ENCODE measurements around the gene NLRP6.
"Not testable (repeated sequence)": the region's sequence is repeated elsewhere in the genome, so short reads cannot be mapped to it uniquely, and the experiment has no call there.

Gene NLRP6

DNA sequence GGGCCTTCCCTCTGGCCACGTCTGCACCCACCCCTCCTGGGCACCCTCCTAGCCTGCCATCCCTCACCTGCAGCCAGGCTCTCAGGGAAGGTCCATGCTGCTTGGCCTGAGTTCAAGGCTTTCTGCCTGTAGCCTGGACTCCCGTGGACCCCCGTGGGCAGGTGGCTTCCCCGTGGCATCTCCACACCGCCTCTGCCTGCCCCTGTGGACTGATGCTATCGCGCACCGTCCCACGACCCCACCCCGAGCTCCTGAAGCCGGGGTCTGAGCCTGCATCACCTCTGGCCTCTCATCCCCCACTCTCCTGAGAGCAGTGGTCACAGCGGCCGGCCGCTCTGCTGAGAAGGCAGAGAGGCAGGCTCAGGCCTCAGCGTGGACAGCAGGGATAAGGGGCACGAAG is 16.6 kb downstream of the NLRP6 start:
- no peak for DNase-seq

DNA sequence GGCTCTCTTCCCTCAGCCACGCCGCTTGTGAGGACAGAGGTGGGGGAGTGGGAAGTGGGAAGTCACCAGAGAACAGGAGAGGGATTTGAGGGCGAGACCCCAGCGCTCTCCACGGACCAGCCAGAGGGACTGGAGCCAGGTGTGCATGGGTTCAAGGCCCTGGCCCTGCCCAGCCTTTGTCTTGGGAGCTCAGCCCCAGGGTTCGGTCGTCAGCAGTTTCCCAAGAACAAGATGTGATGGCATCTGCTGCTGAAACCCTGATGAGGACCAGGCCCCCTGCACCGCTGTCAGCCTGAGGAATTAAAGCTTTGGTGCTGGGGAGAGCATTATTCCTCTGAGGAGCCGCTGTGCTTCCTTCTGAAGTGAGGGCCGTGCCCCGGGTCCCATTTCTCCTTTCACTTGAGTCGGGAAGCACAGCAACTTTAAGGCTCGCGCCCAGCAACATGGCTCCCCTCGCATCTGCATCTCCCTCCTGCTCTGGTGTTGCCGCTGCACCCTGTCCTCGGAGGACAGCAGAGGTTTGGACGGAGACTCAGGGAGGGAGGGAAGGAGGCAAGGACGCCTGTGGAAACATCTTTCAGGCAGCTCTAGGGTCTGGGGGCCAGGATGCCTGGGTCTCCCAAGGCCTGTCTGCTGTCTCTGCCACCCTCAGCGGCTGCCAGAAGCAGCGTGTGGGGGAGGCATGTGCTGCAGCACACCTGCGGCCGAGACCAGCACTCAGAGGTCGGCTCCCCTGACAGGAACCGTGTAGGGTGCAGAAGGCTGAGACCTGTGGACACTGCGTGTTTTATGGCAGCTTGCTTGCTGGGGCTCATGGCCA is 17.4 kb downstream of the NLRP6 start:
- no peak for DNase-seq

- no peak for DNase-seq
These were observed 18.2 kb downstream of the NLRP6 start for GRCh38 chr11:296171-297050.

- DNase-seq = no peak
These were observed 18.9 kb downstream of the NLRP6 start for GRCh38 chr11:297051-297585.

GRCh38 chr11:297586-298405 is 19.6 kb downstream of the NLRP6 start:
- DNase-seq = no peak

GRCh38 chr11:298406-299065 is 20.3 kb downstream of the NLRP6 start:
- DNase-seq = no peak

DNA sequence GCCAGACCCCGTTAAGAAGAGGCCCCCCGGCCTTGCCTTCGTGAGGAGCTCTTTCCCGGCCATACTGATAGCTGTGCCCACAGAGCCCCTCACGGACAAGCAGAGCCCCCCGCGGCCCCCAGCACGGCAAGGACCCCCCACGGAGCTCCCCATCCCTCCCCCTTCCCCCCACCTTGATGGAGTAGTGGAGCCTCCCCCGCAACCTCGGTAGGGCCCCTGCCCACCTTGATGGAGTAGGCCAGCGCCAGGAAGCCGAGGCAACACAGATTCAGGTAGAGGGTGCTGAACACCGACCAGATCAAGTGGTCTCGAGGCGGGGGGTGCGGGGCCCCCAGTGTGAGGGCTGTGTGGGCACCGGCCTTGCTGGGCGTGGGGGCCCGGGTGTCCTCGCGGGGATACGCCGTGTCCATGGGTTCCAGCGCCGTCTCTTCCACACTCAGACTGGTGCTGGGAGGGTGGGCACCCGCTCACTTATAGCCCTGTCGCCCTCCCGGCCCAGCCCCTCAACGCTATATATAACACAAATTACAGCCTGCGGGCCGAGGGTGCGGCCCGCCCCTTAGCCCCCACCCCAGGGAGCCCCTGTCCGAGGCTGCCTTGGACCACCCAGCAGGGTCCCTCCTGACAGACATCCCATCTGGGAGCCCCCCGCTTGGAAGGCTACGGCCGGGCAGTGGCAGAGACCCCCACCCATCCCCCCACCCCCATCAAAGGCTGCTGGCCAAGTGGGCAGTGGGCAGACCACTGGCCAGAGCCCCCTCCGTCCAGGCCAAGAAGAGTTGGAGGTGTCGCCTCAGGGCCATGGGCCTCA is 21.1 kb downstream of the NLRP6 start, which contains the start of gene IFITM5:
Gene IFITM5 (minus strand): TSS at position 446 of the 811 bp plus-strand sequence. CDS start 36 bp downstream, at position 410.
- no peak for DNase-seq

- DNase-seq = no peak
These were observed 21.9 kb downstream of the NLRP6 start for GRCh38 chr11:299951-300735.

DNA sequence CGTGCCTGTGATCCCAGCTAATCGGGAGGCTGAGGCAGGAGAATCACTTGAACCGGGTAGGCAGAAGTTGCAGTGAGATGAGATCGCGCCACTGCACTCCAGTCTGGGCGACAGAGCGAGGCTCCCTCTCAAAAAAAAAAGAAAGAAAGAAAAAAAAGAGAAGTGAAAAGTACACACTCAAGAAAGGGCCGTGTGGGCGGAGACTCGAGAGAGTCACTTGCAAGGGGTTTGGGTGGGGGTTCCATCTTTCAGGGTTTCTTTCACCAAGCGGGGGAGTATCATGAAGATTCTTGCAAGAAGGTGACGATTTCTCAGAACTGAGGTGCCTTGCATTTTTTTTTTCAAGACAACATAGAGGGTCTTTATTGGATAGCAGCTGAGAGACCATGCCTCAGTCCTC is 25.2 kb downstream of the NLRP6 start:
- no peak for DNase-seq

- DNase-seq = no peak
These were observed 25.9 kb downstream of the NLRP6 start for GRCh38 chr11:304061-304506.

DNA sequence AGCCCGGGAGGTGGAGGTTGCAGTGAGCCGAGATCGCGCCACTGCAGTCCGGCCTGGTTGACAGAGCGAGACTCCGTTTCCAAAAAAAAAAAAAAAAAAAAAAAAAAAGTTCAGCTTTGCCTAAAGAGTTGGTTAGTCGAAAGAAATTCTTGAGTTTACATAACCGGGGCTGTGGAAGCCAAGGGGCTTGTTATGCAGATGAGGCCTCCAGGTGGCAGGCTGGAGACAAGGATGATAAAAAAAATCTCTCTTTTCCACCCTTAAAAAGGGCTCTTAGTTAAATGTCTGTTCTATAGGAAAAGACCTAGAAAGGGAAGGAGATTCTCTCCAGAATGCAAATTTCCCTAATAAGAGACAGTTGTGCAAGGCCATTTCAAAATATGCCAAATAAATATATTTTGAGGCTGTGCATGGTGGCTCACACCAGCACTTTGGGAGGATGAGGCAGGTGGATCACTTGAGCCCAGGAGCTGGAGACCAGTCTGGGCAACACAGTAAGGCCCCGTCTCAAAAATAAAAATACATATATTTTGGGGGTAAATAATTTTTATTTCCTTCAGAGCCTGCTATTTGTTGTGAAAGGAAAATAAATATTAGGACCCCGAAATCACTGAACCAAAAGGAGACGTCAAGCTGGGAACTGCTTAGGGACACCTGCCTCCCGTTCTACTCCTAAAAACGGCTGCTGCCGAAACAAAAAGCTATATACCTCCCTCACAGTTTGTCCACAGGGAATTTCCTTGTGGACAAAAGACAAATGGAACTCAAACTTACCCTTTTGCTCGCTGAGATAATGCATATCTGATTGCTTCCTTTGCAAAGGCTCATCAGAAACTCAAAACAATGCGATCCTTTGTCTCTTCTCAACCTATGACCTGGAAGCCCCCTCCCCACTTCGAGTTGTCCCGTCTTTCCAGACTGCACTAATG is 27.0 kb downstream of the NLRP6 start:
- peak; percentile 46 for DNase-seq

- no peak for DNase-seq
These were observed 27.6 kb downstream of the NLRP6 start for GRCh38 chr11:305844-306211.

- no peak for DNase-seq
These were observed 28.6 kb downstream of the NLRP6 start for GRCh38 chr11:306645-307371.

DNA sequence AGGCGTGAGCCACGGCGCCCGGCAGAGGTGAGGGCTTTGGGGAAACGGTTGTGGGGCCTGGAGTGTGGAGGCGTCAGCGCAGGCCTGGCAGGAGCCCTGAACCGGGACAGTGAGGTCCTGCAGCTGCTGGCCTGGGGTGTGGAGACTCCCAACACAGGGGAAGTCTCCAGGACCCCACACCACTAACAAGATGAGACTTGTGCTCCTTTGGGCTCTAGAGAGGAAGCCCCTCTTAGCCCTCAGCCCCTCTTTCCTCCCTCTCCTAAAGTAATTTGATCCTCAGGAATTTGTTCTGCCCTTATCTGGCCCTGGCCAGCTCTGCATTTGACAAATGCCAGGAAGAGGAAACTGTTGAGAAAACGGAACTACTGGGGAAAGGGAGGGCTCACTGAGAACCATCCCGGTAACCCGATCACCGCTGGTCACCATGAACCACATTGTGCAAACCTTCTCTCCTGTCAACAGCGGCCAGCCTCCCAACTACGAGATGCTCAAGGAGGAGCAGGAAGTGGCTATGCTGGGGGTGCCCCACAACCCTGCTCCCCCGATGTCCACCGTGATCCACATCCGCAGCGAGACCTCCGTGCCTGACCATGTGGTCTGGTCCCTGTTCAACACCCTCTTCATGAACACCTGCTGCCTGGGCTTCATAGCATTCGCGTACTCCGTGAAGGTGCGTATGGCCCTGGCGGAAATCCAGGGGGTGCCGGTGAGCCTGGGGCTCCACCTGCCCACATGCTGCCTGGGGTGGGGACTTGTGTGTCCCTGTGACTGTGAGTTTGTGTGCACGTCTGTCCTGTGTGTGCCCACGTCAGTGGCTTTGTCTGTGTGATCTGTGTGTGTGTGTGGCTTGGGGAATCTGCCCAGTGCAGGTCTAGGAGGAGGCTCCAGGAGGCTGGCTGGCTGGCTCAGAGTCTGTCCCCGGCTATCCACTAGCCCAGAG is 29.8 kb downstream of the NLRP6 start, which contains the start of gene IFITM2:
Gene IFITM2 (plus strand): TSS at position 51 of the 943 bp plus-strand sequence. CDS start 377 bp downstream, at position 428.
- peak; percentile 76 for DNase-seq

DNA sequence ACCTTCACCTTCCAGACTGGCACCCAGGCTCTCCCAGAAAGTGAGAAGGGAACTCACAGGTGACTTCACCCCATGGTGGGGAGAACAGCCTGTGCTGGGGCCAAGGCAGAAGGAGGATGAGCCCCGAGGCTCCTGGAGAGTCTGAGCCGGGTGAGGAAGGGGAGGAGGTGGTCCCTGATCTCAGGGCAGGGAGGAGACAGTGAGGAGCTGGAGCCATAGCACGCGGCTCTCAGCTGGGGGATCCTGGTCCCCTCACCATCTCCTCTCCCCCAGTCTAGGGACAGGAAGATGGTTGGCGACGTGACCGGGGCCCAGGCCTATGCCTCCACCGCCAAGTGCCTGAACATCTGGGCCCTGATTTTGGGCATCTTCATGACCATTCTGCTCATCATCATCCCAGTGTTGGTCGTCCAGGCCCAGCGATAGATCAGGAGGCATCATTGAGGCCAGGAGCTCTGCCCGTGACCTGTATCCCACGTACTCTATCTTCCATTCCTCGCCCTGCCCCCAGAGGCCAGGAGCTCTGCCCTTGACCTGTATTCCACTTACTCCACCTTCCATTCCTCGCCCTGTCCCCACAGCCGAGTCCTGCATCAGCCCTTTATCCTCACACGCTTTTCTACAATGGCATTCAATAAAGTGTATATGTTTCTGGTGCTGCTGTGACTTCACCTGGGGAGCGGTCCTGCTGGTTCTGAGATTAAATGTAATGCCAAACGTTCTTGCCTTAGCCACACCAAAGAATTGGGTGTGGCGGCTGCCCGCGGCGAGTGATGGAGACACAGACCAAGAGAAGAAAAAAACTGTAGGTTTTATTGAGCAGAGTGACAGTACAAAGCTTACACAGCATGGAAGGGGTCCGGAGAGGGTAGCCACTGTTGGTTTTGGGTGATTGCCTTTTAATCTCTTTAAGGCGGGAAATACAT is 30.8 kb downstream of the NLRP6 start:
- not testable (repeated sequence) for DNase-seq

Data from GDM1 (cell line).